Measurements from ENCODE around the gene PCNT.

PCNT gene

DNA sequence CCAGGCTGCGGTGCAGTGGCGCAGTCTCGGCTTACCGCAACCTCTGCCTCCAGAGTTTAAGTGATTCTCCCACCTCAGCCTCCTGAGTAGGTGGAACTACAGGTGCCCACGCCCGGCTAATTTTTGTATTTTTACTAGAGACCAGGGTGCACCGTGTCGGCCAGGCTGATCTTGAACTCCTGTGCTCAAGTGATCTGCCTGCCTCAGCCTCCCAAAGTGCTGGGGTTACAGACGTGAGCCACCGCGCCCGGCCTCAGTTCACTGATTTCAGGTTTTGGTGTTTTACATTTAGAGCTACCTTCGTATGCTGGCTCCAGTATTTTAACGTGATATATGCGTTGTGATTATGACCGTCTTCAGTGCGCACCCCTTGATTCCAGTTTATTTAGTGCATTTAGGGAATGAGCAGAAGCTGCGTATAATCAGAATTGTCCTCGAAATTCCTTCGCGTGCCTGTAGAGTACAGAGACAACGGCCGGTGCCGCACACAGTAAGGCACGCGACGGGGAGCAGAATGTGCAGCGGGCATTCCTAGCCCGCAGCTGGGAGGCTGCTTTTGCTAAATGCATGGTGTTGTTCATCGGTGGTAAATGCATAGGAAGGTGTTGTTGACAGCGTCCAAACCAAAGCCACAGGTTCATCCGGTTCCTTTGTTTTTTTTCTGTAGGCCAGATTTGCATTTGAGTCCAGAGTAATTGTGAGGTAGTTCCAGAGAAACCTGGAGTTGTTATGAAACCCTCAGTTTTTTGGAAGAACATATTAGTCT is 85.9 kb downstream of the PCNT start:
- DNase-seq: no peak

DNA sequence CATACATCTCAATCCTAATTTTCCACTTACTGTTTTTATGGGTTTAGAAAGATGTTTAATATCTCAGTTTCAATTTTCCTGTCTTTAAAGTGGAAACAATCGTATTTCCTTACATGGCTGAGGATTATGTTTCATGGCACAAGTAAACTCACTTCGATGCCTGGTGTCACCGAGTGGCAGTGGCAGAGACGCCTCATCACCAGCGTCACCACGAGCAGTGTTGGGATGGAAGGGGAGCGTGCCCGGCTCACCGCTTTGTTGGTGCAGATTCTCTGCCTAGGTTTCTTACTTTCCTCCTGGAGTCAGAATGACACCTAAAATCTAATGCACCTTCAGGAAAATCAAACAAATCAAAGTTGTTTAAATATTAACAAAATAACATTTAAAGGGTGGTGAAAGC is 86.6 kb downstream of the PCNT start:
- DNase-seq: no peak

DNA sequence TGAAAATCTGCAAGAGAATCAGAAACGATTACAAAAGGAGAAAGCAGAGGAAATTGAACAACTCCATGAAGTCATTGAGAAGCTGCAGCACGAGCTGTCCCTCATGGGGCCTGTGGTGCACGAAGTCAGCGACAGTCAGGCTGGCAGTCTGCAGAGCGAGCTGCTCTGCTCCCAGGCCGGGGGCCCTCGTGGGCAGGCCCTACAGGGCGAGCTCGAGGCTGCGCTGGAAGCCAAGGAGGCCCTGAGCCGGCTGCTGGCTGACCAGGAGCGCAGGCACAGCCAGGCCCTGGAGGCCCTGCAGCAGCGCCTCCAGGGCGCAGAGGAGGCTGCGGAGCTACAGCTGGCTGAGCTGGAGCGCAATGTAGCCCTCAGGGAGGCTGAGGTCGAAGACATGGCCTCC is 87.3 kb downstream of the PCNT start:
- no peak for DNase-seq

DNA sequence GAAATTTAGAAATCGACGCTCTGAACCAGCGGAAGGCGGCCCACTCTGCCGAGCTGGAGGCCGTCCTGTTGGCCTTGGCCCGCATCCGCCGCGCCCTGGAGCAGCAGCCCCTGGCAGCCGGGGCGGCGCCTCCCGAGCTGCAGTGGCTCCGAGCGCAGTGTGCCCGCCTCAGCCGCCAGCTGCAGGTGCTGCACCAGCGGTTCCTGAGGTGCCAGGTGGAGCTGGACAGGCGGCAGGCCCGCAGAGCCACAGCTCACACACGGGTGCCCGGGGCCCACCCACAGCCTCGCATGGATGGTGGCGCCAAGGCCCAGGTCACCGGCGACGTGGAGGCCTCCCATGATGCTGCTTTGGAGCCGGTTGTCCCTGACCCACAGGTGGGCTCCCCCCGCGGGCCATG is 87.7 kb downstream of the PCNT start:
- no peak for DNase-seq

DNA sequence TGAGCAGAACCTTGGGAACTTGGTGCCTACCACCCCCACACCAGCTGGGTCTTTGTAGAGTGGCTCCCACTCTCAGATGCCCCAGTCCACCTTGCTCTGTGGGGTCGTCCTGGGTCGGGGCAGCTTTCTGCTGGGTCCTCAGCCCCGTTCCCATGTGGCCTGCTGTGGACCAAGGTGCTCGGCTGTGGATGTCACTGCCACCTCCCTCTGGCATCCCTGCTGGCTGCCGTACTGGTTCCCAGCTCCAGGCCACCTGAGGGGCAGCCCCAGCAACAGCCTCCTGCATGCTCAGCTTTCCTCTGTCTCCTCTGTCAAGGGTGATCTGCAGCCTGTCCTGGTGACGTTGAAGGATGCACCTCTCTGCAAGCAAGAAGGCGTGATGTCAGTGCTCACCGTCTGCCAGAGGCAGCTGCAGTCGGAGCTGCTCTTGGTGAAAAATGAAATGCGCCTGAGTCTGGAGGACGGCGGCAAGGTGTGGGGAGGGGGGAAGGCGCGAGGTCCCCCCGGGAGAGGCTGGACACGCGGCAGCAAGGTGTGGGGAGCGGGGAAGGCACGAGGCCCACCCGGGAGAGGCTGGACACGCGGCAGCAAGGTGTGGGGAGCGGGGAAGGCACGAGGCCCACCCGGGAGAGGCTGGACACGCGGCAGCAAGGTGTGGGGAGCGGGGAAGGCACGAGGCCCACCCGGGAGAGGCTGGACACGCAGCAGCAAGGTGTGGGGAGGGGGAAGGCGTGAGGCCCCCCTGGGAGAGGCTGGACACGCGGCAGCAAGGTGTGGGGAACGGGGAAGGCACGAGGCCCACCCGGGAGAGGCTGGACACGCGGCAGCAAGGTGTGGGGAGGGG is 88.8 kb downstream of the PCNT start:
- DNase-seq: no peak

DNA sequence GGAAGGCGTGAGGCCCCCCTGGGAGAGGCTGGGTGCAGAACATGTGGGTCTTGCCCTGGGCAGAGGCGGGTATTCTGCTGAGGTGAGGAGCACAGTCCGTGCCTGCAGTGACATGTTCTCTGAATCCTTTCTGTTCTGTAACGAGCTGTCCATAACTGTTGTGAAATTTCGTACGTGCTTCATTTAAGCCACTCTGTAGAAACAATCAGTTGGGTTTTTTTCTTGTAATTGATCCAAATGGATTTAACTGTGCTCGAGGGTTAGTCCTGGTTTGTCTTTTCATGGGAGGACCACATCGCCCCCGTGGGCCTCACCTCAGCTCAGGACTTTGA is 89.4 kb downstream of the PCNT start:
- DNase-seq: no peak

DNA sequence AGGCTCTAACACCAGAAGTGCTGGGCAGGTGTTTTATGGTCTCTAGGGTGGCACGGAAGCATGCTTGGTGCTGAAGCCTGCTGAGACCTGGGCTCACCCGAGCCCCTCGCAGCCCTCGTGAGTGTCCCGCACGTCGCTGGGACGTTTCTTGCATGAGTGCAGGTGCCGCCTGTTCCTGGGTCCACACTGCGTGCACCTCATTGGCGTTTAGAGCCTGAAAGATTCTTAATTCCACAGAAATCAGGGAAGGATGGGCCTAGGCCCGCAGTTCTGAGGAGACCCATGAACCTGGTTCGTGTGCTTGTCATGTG is 91.0 kb downstream of the PCNT start:
- DNase-seq: no peak

DNA sequence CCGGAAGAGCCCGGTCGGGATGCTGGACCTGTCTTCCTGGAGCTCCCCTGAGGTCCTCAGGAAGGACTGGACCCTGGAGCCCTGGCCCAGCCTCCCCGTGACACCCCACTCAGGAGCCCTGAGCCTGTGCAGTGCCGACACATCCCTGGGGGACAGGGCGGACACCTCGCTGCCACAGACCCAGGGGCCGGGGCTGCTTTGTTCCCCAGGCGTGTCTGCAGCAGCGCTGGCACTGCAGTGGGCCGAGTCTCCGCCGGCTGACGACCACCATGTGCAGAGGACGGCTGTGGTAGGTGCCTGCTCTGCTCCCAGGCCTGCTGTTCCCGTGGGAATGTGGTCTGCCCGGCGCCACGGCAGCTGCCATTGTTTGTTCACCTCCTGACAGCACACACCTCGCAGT is 92.6 kb downstream of the PCNT start:
- no peak for DNase-seq

DNA sequence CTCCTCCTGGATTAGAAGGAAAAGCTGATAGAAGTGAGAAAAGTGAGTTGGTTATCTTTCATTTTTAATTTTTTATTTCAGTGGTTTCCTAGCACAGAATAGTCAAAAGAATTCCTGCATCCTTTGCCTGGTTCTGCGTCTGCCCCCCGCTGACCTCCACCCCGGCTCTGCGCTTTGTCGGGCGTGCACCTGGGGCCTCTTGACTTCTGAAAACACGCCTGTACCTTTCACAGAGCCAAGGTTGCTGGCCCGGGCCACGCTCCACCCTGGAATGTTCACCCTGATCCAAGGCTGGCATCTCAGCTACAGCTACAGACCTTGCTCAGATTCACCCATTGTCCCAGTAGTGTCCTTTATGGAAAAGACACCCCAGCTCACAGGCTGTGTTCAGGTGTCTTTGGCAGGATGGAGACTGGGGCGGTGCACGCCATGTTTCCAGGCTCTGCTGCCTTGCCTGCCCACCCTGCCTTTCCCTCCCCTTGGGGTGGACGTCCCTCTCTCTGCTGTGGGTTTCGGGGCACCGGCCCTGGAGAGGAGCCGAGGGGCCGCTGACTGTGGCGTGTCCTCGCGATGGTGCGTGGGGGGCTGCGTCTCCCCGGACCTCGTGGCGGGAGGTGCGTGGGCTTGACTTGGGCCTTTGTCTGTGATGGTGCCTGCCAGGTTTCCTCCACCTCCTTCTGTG is 94.5 kb downstream of the PCNT start:
- no peak for DNase-seq

DNA sequence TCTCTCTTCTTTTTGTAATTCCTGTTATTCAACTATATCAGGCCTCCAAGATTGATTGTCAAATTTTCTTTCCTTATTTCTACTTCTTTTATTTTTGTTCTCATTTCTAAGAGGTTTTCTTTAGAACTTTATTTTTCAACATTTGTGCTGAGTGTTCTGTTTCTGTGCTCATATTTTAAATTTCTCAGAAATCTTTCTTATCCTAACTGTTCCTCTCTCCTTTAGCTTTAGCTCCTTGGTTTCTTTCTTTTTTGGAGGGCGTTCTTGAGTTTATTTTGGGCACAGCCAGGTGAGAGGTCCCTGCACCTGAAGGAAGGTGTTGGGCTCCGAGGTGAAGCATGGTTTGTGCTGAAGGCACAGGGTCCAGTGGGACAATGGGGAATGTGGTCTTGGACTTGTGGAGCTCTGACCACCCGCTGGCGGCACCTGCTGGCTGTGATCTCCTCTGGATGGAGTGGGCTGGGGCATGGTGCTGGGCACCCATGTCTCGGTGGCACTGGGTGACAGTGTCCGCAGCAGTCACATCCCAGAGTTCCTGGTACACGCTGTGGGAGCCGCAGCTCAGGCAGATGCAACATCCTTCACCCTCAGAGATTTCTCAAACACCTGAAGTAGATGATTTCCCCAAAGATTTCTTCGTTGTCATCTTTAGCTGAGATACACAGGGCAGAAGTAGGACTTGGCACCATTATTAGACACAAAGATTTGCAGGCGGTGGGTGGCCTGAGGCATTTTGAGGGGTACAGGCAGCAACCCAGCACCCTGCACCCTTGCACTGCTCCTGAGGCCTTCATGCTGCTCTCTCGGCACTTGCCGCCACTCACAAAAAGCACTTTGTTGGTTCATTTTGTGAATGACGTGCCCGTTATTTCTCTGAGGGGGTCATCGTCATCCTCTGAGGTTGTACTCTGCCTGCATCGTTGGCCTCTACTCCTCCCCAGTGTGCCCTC is 96.6 kb downstream of the PCNT start:
- no peak for DNase-seq

DNA sequence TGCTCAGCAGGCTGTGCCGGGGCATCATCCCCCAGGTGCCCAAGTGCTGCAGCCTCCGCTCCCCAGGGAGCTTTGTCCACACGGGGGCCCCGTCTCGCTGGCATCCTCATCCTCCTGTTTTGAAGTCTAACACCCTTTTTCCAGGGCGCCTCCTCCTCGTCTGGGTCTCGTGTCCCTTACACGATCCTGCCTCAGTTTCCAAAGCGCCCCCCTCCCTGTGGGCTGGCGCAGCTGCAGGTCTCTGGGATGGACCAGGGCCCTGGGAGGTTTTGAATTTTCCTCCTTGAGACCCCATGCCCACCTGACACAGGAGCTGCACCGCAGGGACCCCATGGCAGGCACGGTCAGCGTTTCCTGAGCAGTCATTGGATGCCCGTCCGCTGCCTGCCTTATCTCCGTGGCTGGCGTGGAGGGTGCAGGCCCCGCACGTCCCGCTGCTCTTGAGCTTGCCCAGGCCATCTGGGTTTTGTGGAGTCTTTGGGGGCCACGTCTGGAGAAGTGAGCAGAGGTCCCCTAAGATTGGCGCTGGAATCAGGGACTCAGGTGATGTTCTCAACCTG is 97.3 kb downstream of the PCNT start:
- DNase-seq: no peak

DNA sequence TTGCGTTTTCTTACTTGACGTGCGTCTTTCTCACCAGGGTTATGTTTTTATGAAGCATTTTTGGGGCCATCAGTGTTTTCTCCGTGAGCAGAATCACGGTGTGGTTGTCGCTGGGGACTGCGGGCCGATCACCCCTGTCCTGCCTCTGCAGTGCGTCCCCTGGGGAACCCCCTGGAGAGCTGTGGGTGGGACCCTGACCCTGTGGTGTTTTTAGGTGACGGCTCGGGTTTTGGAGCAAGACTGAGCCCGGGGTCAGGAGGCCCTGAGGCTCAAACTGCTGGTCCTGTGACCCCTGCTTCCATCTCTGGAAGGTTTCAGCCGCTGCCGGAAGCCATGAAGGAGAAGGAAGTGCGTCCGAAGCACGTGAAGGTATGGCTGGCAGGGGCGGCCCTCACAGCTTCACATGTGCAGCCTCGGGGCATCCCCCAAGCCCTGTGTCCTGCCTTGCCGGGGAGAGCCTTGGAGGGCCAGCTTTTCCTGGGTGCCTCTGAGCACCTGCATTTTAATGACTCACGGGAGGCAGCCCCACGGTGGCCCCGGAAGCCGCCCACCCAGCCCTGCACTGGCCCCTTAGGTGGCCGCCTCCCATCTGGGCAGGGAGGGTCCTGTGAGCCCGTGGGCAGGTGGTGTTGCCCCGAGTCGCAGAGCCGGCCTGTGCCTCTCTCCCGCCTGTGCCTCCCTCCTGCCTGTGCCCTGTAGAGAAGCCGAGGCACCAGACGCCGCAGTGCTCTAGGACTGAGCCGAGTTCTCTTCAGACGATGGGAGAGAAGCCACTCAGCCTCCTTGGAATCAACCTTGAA is 98.0 kb downstream of the PCNT start:
- no peak for DNase-seq

DNA sequence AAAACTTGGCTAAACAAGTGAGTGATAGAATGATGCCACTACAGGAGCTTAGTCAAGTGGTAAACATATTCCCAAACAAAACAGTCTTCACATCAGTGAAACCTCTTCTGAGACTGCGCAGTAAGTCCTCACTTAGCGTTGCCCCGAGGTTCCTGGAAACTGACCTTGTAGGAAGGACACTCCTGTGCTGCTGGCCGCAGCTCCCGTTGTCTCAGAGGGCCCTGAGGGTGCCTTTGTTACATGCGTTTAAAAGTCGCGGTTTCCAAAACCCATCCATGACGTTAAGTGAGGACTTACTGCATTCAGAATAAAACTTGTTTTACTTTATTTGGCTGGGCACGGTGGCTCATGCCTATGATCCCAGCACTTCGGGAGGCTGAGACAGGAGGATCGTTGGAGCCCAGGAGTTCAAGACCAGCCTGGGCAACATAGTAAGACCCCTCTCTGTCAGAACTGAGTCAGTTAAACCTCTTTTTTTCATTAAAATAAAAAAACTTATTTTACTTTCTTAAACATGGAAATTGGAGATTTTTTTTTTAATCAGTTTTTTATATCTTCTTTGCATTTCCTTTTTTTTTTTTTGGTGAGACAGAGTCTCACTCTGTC is 98.8 kb downstream of the PCNT start:
- DNase-seq: no peak

DNA sequence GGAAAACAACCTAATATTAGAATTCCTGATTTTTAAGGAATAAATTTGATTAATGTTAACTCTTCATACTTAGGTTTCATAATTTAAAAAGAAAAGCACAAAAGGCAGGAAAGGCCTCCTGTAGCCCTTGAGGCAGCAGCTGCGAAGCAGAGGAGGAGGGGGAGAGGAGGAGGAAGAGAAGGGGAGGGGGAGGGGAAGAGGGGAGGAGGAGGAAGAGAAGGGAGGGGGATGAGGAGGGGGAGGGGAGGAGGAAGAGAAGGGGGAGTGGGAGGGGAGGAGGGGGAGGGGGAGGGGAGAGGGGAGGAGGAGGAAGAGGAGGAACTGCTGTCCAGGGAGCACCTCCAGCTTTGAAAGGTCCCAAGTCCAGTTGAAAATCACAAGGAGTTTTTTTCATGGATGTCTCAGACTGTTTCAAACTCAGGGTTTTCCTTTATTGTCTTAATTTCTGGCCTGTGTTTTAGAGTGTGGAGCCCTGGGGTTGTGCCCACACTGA is 99.6 kb downstream of the PCNT start:
- DNase-seq: no peak

DNA sequence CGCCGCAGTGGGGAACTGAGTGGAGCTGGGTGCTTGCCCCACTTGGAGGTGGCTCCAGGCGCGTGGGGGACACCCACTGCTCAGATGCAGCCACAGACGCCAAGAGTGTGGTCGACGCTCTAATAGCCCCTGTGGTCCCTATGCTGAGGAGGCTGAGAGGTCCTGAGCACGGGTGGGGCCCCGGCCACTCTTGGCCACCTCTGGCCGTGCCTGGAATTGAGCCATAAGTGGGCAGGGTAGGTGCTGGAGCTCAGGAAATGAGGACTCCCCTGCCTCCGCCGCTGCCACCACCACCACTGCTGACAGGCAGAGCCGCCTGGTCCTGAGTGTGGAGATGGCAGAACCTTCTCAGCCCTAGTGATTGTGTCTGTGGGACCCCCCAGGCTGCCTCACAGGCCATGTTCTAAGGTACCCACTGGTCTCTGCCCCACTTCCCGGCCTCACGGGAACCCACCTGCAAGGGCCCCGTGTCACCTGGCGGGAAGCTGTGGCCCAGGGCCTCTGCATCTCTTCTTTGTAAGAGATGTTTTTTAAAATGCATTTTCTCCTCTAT is 100.2 kb downstream of the PCNT start:
- no peak for DNase-seq

DNA sequence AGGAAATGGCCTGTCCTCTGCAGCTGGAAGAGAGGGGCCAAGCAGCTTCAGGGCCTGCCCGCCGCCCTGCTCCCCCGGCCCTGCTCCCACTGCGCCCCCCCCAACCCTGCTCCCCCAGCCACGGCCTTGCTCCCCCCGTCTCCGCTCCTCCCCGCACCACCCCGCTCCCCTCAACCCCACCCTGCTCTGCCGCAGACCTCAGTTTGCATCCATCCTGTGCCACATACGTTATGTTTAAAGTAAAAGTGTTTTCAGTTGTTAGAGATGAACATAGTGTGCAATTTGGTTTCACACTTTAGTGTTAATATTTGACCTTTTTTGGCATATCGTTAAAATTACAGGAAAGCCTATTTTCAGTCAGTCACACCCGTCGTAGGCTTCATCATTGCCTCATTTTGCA is 100.7 kb downstream of the PCNT start:
- DNase-seq: no peak

DNA sequence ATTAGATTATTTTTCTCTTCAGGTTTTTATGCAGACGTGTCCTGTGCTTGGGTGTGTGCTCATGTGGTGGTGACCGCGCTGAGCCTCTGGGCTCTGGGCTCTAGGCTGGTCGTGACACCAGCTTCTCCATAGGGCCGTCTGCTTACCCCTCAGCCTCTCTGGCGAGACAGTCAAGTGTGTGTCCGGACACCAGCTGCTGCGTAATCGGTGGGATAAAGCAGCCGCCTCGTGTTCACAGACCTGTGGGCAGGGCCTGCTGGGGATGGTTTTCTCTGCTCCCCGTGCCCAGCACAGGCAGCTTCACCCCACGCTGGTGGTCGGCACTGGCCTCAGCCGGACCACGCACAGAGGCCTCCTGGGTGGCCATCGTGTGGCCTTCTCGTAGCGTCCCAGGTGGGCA is 101.1 kb downstream of the PCNT start:
- DNase-seq: no peak

DNA sequence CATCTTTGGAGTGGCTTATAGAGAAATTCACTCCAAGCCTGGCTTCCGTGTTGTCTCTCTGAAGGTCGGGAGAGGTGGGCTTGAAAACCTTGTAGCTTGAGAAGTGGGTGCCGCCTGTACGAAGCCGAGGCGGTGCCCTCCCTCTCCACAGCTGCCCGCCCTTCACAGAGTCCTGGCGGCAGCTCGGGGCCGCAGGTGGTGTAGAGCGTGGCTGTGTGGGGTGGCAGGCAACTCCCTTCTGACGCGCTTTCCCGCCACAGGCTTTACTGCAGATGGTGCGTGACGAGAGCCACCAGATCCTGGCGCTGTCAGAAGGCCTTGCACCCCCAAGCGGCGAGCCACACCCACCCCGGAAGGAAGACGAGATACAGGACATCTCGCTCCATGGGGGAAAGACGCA is 101.6 kb downstream of the PCNT start:
- DNase-seq: no peak

DNA sequence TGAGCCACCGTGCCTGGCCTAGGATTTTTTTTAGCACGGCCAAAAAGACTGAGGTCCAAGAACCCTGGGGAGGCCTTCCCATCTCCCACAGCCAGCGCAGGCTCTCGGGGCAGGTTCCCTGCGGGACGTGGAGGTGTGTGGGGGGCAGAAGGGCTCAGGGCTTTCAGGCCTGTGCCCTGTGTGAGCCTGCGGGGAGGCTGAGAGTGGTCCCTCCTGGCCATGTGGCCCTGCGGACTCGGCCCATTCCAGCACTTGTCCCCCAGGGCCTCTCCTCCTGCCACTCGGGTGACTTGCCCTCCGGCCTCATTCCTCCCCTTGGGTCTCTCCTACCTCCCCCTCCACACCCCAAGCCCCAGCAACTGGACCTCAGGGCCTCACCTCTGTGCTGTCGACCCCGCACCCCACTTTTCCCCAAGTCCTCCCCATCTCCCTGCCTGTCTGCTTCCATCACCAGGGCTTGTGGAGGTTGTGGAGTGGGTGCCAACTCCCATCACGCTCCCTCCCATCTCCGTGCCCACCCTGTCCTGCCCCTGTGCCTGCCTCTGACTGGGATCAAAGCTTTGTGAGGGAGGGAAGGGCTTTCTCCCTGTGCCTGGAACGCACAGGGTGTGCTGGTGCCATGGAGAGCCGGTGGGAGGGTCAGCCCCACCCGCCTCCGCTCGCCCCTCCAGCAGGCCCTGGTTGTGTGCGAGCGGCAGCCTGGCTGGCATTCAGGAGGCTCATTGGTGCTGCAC is 102.5 kb downstream of the PCNT start:
- no peak for DNase-seq

DNA sequence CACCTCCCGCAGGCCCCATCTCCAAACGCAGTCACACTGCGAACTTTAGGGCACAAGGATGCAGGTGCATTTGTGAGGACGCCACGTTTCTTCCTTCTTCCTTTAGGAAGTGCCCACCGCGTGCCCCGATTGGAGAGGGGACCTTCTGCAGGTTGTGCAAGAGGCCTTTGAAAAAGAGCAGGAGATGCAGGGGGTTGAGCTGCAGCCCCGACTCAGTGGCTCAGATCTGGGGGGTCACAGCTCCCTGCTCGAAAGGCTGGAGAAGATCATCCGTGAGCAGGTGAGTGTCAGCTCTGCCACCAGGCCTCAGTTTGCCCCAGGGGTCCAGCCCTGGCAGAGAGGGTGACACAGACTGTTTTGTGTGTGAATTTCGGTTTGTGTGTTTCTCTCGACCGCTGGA is 103.6 kb downstream of the PCNT start:
- DNase-seq: no peak

Measured in right hindlimb (tissue), 1 donor.